ENCODE data around the gene SLC22A2.
"Not testable (repeated sequence)": the region's sequence is repeated elsewhere in the genome, so short reads cannot be mapped to it uniquely, and the experiment has no call there.

Gene SLC22A2

GRCh38 chr6:160258346-160259142, at the start of gene SLC22A2:
SLC22A2 (minus strand) TSS chr6:160258821; CDS start chr6:160258757, 64 bp downstream.
- FAIRE-seq (no peak), DNase-seq (ENCODE audit: low spot score) (no peak)

GRCh38 chr6:160305926-160306713, 47.5 kb upstream of the SLC22A2 start:
- DNase-seq (ENCODE audit: low spot score) (no peak), FAIRE-seq (no peak)

GRCh38 chr6:160303806-160304205, 45.2 kb upstream of the SLC22A2 start:
- no peak for FAIRE-seq
- no peak for DNase-seq (ENCODE audit: low spot score)

GRCh38 chr6:160302431-160303082, 43.9 kb upstream of the SLC22A2 start:
- not testable (repeated sequence) for DNase-seq (ENCODE audit: low spot score); FAIRE-seq

- FAIRE-seq (no peak), DNase-seq (ENCODE audit: low spot score) (no peak)
Observed at GRCh38 chr6:160301339-160301738, 42.7 kb upstream of the SLC22A2 start.

GRCh38 chr6:160300076-160300695, 41.6 kb upstream of the SLC22A2 start:
- FAIRE-seq, result no peak
- DNase-seq (ENCODE audit: low spot score), result no peak

- DNase-seq (ENCODE audit: low spot score), result no peak
- FAIRE-seq, result no peak
Observed at GRCh38 chr6:160299559-160299958, 40.9 kb upstream of the SLC22A2 start.

GRCh38 chr6:160298121-160298520, 39.5 kb upstream of the SLC22A2 start:
- no peak for DNase-seq (ENCODE audit: low spot score)
- no peak for FAIRE-seq

- FAIRE-seq, result no peak
- DNase-seq (ENCODE audit: low spot score), result no peak
Observed at GRCh38 chr6:160297310-160297709, 38.7 kb upstream of the SLC22A2 start.

- DNase-seq (ENCODE audit: low spot score), result no peak
- no peak for FAIRE-seq
Observed at GRCh38 chr6:160293844-160294243, 35.2 kb upstream of the SLC22A2 start.

GRCh38 chr6:160285541-160286105, 27.0 kb upstream of the SLC22A2 start:
- FAIRE-seq, result no peak

GRCh38 chr6:160284575-160284974, 26.0 kb upstream of the SLC22A2 start:
- DNase-seq (ENCODE audit: low spot score) (no peak), FAIRE-seq (no peak)

More at GRCh38 chr6:160285541-160286105, 27.0 kb upstream of the SLC22A2 start:
- no peak for DNase-seq (ENCODE audit: low spot score)

GRCh38 chr6:160282444-160282843, 23.8 kb upstream of the SLC22A2 start:
- FAIRE-seq (no peak), DNase-seq (ENCODE audit: low spot score) (no peak)

- DNase-seq (ENCODE audit: low spot score), result no peak
- FAIRE-seq, result no peak
Observed at GRCh38 chr6:160279850-160280249, 21.2 kb upstream of the SLC22A2 start.

GRCh38 chr6:160278786-160279310, 20.2 kb upstream of the SLC22A2 start:
- FAIRE-seq (no peak), DNase-seq (ENCODE audit: low spot score) (no peak)

GRCh38 chr6:160278311-160278710, 19.7 kb upstream of the SLC22A2 start:
- FAIRE-seq (no peak), DNase-seq (ENCODE audit: low spot score) (no peak)

GRCh38 chr6:160277546-160277945, 18.9 kb upstream of the SLC22A2 start:
- FAIRE-seq, result no peak
- no peak for DNase-seq (ENCODE audit: low spot score)

GRCh38 chr6:160277144-160277543, 18.5 kb upstream of the SLC22A2 start:
- no peak for FAIRE-seq
- no peak for DNase-seq (ENCODE audit: low spot score)

GRCh38 chr6:160276126-160276525, 17.5 kb upstream of the SLC22A2 start:
- no peak for DNase-seq (ENCODE audit: low spot score)
- FAIRE-seq, result no peak

GRCh38 chr6:160275511-160276003, 16.9 kb upstream of the SLC22A2 start:
- no peak for DNase-seq (ENCODE audit: low spot score)
- no peak for FAIRE-seq

All from urothelium cell line (cell line).